Activated CD4-positive, alpha-beta T cell treated with anti-CD3 and anti-CD28 coated beads for 36 hours (primary cell): ENCODE results near the gene HOXC12. TPM values are rescaled to one million over a fixed set of nuclear protein-coding genes. Genes with fewer than 3 reads are reported as not detected.
A peak's percentile ranks its signal among the peaks of the same experiment; 100 is the strongest.

Source experiments
- ATAC-seq: fragments of 200-7000 bp; cut with Tn5 transposase; one replicate; pipeline ENCODE4 v1.10.0; 2021; ENCODE audit warnings: mild to moderate bottlenecking, moderate library complexity
- CTCF ChIA-PET: fragments of 350-600 bp; sonication (Branson Sonifier 250); formaldehyde crosslinking; loops from one replicate; lab custom pipeline; 2021; ENCODE audit warnings: antibody characterized with exemption; lab: Charles Lee
- POLR2A ChIA-PET: fragments of 350-600 bp; sonication (Branson Sonifier 250); formaldehyde crosslinking; loops from one replicate; lab custom pipeline; 2021; ENCODE audit warnings: antibody characterized with exemption, inconsistent platforms; lab: Charles Lee
- DNase-seq: peaks from one replicate; pipeline ENCODE4 v3.0.0-alpha.2; 2020
- H3K27ac Mint-ChIP-seq: one replicate; pipeline ENCODE4 v1.8.0; 2021; ENCODE audit warnings: mixed read lengths
- H3K27me3 Mint-ChIP-seq: one replicate; pipeline ENCODE4 v1.8.0; 2021; ENCODE audit warnings: mixed read lengths
- H3K36me3 Mint-ChIP-seq: one replicate; pipeline ENCODE4 v1.8.0; 2021; ENCODE audit warnings: low read depth, mixed read lengths
- H3K4me1 Mint-ChIP-seq: one replicate; pipeline ENCODE4 v1.8.0; 2021; ENCODE audit warnings: mixed read lengths
- H3K4me3 Mint-ChIP-seq: one replicate; pipeline ENCODE4 v1.8.0; 2021; ENCODE audit warnings: mild to moderate bottlenecking, moderate library complexity, mixed read lengths
- H3K9me3 Mint-ChIP-seq: one replicate; pipeline ENCODE4 v1.8.0; 2021; ENCODE audit warnings: low read depth, mixed read lengths
- intact Hi-C, 2 experiments: fragments of 100-400 bp; cut with DNase I in 1 of 2; cut with micrococcal nuclease in 1 of 2; formaldehyde crosslinking; loops; one replicate each; pipeline versions ENCODE4 v1.14.2 to v1.15.1; 2022 to 2024; cut with DNase I, micrococcal nuclease
- total RNA-seq, 2 experiments: library from RNA; stranded (reverse); gene quantifications; one replicate each; pipeline ENCODE4 v1.2.3, GENCODE V29; 2021

The HOXC12 gene
- total RNA-seq, 2 experiments from 2014 or later = not detected

DNA sequence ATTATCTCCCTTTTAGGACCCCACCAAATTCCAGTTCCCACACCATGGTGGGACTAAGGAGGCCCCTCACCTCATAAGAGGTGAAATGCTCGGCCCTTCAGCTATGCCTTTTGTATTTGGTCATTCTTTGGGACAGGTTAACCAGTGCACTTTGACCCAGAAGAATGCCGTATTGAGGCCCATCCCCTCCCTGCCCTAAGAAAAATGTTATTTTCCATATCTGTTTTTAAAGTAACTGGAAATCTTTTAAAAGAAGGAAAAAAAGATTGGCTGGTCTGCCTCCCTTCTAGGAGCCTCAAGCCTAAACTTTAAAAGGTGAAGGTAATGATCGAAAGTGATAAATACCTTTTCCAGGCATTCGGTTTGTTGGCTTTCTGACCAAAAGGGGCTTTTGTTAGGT is 21.8 kb upstream of the HOXC12 start:
- ChIA-PET CTCF (no interaction called here), POLR2A (interaction anchor here (0.6 kb wide), 1 partner anchor 202 kb away, joined by 7 read pairs; no protein-coding TSS in a partner anchor)
- Mint-ChIP-seq H3K27me3 (peaks cover 85% of the 10 kb centered on the region), H3K27ac (no peak overlapping the region), H3K4me3 (no peak overlapping the region), H3K36me3 (no peaks in the 10 kb centered on the region), H3K9me3 (no peaks in the 10 kb centered on the region), H3K4me1 (peaks cover 9% of the 10 kb centered on the region)
- ATAC-seq (no peak), DNase-seq (no peak)
- intact Hi-C loops = no loop called here

DNA sequence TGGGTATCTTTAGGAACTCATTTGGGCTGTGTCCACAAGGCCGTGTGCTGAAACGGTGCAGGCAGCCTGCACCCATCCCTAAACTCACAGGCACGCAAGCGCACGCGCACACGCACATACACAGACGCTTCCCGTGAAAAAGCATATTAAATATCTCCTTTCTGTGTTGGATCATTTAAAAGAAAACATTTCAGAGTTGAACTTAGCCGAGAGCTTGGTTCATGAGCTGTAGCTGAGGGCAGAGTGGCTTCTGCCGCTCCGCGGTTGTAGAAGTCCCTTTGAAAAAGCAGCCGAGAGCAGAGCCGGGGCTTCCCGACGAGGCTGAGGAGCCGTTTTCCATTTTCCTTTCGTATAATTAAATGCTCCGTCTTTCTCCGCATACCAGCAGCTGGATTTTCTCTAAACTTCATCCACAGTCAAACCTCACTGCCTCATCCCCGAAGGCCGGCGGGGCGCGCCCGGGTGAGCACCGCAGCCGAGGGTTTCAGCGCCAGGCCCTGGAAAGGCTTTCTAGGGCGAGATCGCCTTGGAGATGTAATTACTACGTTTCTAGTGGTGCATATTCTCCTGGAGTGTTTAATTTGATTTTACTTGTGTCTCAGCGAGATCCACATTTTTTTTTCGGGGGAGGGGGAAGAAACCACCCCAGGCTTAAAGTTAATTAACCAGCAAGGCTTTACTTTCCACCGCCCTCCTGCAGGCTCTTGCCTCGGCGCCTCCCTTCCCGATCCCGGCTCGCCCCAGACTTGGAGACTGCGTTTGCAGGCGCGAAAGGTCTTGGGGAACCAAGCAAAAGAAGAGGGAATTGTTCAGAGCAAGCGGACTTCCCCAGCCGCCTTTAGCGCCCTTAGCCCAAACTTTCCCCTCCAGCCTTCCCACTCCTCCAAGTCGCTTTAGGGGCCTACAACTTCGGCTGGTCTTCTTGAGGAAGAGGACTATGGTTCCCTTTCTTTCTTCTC is 19.0 kb upstream of the HOXC12 start:
- no peak for DNase-seq
- H3K4me3 Mint-ChIP-seq = no peak overlapping the region
- POLR2A ChIA-PET = no interaction called here
- H3K36me3 Mint-ChIP-seq = no peaks in the 10 kb centered on the region
- H3K4me1 Mint-ChIP-seq = peaks cover 10% of the 10 kb centered on the region
- H3K27ac Mint-ChIP-seq = no peak overlapping the region
- intact Hi-C loops = loop anchor here (2.0 to 5.0 kb wide), 3 partner anchors 15 to 37 kb away; partner anchors contain the start of genes HOTAIR (in 2 of the 2) and HOXC11 (in 2 of the 2)
- CTCF ChIA-PET = interaction anchor here (0.7 to 0.8 kb wide), 2 partner anchors 72 to 99 kb away, joined by 3 to 4 read pairs; no protein-coding TSS in a partner anchor
- no peaks in the 10 kb centered on the region for H3K9me3 Mint-ChIP-seq
- no peak for ATAC-seq
- H3K27me3 Mint-ChIP-seq = peaks cover 78% of the 10 kb centered on the region

DNA sequence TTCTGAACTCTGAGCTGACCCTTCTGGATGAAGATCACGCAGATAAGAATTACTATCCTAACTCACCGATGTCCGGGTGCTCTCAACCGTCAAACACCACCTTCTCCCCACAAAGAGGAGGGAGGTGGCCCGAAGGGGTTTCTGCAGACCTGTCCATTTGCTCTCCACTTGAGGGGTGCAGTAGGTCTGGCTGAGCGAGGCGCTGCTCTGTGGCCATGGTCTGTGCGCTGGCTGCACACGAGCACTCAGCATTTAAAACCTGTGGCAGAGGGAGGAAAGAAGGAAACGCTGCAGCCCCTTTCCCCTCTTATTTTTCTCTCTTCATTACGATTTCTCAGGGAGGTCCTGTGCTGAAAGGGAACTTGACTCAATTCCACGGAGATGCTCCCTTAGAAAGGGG is 17.6 kb upstream of the HOXC12 start:
- ATAC-seq (no peak), DNase-seq (no peak)
- Mint-ChIP-seq H3K27ac (no peak overlapping the region), H3K36me3 (no peaks in the 10 kb centered on the region), H3K4me3 (no peak overlapping the region), H3K4me1 (peaks cover 10% of the 10 kb centered on the region), H3K27me3 (peaks cover 82% of the 10 kb centered on the region), H3K9me3 (no peaks in the 10 kb centered on the region)
- intact Hi-C loops = loop anchor here (2.0 to 5.0 kb wide), 2 partner anchors 14 to 35 kb away; partner anchors contain the start of genes HOTAIR (in 2 of the 2) and HOXC11 (in 2 of the 2)
- CTCF ChIA-PET = interaction anchor here (0.9 kb wide), 1 partner anchor 69 kb away, joined by 3 read pairs; no protein-coding TSS in a partner anchor
- POLR2A ChIA-PET = no interaction called here

DNA sequence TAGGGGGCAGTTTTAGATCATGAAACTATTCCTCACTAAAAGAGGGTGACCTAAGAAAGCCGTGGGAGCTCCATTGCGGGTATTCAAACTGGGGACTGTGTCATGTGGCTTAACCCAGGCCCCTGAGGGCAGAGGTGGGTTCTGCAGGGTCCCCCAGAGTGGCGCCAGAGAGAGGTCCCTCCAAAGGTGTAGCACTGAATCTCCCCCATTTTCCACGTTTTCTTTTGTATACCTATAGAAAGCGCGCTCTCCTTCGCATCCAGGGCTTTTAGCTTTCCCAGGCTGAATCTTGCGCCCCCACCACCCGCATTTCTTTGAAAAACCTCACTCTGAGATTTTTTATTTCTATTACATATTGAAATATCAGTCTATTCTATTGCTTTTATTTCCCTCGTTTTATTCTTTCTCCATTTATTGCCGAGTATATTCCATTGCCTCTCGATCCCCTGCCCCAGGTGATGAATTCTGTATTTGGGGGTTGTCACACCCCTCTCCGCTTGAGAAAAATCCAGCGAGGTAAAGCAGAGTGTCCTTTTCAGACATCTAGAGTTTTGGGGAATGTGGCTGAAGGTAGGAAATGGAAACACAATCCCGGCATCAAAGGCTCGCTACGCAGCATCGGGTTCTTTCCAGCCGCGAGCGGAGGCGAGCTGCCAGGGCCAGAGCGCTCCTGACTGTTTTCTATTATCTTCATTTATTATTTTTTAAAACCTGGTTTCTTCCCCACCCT is 16.9 kb upstream of the HOXC12 start:
- intact Hi-C loops = loop anchor here (2.0 to 5.0 kb wide), 2 partner anchors 13 to 35 kb away; partner anchors contain the start of genes HOTAIR (in 2 of the 2) and HOXC11 (in 2 of the 2)
- no peaks in the 10 kb centered on the region for H3K9me3 Mint-ChIP-seq
- ChIA-PET CTCF (interaction anchor here (0.6 to 0.9 kb wide), 2 partner anchors 15 to 68 kb away, joined by 3 read pairs; no protein-coding TSS in a partner anchor), POLR2A (no interaction called here)
- peaks cover 80% of the 10 kb centered on the region for H3K27me3 Mint-ChIP-seq
- no peak overlapping the region for H3K27ac Mint-ChIP-seq
- H3K4me3 Mint-ChIP-seq = no peak overlapping the region
- no peaks in the 10 kb centered on the region for H3K36me3 Mint-ChIP-seq
- DNase-seq (no peak), ATAC-seq (no peak)
- H3K4me1 Mint-ChIP-seq = peaks cover 10% of the 10 kb centered on the region

DNA sequence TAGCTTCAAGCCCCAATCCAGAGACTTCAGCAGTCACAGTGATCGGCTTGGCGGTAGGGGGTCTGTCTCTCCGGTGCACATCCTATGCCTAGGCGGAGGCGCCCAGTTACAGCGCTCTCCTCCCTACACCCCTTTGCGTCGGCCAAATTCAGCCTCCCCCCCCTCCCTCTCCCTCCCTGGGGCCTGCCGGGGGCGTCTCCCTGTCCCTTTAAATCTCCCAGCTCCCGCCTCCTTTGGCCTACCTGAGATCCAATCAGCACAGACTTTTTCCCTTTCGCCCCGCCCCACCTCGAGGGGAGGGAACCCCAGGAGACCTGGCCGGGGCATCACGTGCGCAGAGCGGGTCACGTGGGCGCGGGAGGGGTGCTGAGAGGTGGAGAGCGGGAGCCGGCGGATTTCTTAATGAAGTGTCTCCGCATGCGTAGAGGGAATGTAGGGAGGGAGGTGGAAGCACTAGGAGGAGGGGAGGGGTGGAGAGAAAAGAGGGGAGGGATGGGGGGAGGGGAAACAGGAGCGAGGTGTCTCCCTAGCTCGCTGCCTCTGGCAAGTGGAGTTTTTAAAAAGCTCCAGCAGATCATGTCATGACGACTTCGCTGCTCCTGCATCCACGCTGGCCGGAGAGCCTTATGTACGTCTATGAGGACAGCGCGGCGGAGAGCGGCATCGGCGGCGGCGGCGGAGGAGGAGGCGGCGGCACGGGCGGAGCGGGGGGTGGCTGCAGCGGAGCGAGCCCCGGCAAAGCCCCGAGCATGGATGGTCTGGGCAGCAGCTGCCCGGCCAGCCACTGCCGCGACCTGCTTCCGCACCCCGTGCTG is 16.2 kb upstream of the HOXC12 start, which contains the start of gene HOXC13:
Gene HOXC13 (plus strand): TSS at position 506 of the 815 bp plus-strand sequence. CDS start 76 bp downstream, at position 582.
- peaks cover 10% of the 10 kb centered on the region for H3K4me1 Mint-ChIP-seq
- intact Hi-C loops = loop anchor here (5.0 kb wide), 1 partner anchor 34 kb away; the partner anchor contains the start of genes HOTAIR (in 2 of the 2) and HOXC11 (in 2 of the 2)
- no peaks in the 10 kb centered on the region for H3K36me3 Mint-ChIP-seq
- DNase-seq (peak; percentile 80), ATAC-seq (peak; percentile 85)
- H3K4me3 Mint-ChIP-seq = no peak within 1 kb of the TSS
- H3K27ac Mint-ChIP-seq = no peak within 1 kb of the TSS
- no peaks in the 10 kb centered on the region for H3K9me3 Mint-ChIP-seq
- CTCF ChIA-PET = interaction anchor here (0.6 kb wide), 2 partner anchors 15 to 135 kb away, joined by 3 read pairs; no protein-coding TSS in a partner anchor
- peaks cover 79% of the 10 kb centered on the region for H3K27me3 Mint-ChIP-seq
- POLR2A ChIA-PET = no interaction called here

DNA sequence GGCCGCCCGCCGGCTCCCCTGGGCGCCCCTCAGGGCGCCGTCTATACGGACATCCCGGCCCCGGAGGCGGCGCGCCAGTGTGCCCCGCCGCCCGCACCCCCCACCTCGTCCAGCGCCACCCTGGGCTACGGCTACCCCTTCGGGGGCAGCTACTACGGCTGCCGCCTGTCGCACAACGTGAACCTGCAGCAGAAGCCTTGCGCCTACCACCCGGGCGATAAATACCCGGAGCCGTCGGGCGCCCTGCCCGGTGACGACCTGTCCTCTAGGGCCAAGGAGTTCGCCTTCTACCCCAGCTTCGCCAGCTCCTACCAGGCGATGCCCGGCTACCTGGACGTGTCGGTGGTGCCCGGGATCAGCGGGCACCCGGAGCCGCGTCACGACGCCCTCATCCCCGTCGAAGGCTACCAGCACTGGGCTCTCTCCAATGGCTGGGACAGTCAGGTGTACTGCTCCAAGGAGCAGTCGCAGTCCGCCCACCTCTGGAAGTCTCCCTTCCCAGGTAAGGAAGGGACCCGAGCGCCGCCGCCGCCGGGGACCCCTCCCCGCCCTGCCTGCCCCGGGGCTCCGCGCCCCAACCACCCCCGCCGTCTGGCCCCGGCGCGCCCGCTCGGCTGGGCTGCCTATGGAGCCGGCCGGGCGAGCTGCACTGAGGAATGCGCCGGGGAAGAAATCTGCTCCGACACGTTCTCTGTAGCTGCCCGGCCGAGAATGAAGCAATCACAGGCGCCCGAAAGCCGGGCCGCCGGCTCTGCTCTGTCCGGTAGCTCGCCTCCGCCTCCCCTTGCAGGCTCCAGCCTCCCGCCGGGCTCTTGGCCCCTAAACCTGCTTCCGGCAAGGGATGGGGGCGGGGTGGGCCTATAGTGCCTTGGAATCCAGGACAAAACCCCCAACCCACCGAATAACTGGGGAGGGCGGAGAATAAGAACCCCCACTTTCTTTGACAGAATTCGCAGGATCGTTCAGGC is 15.3 kb upstream of the HOXC12 start:
- intact Hi-C loops = loop anchor here (5.0 kb wide), 1 partner anchor 33 kb away; the partner anchor contains the start of genes HOTAIR (in 2 of the 2) and HOXC11 (in 2 of the 2)
- no peak overlapping the region for H3K27ac Mint-ChIP-seq
- H3K4me1 Mint-ChIP-seq = peaks cover 10% of the 10 kb centered on the region
- POLR2A ChIA-PET = no interaction called here
- DNase-seq = no peak
- CTCF ChIA-PET = interaction anchor here (0.6 to 1.3 kb wide), 3 partner anchors 8 to 134 kb away, joined by 3 read pairs; no protein-coding TSS in a partner anchor
- H3K4me3 Mint-ChIP-seq = no peak overlapping the region
- H3K9me3 Mint-ChIP-seq = no peaks in the 10 kb centered on the region
- H3K27me3 Mint-ChIP-seq = peaks cover 79% of the 10 kb centered on the region
- no peak for ATAC-seq
- H3K36me3 Mint-ChIP-seq = no peaks in the 10 kb centered on the region

DNA sequence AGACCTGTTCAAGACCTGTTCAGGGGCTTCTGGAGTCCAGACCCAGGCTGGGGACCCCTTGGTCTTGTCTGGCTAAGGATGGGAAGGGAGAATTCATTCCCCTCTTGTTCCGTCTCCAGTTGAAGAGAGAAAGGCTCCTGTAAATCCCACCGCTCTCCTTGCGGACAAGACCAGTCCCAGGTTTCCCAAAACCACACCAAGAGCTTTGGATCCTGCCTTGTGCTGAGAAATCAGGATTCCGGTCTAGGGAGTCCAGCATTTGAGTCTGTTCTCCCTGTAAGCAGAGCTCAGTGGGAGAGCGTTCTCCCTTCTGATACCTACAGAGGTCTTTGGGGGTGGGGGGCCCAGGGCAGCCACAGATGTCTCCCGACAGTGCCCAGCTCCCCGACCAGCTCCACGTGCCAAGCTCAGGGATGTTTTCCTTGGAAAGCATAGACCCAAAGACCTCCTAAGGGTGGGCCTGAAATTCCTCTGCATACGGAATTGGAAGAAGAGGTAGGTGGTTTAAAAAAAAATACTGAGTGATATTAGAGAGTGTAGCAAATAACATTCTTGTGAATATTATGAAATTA is 14.2 kb upstream of the HOXC12 start:
- no peak overlapping the region for H3K4me3 Mint-ChIP-seq
- ChIA-PET POLR2A (no interaction called here), CTCF (interaction anchor here (1.0 to 2.9 kb wide), 3 partner anchors 9 to 72 kb away, joined by 3 to 14 read pairs (median 3); no protein-coding TSS in a partner anchor)
- peaks cover 81% of the 10 kb centered on the region for H3K27me3 Mint-ChIP-seq
- no peaks in the 10 kb centered on the region for H3K9me3 Mint-ChIP-seq
- intact Hi-C loops = no loop called here
- H3K4me1 Mint-ChIP-seq = peaks cover 5% of the 10 kb centered on the region
- H3K27ac Mint-ChIP-seq = no peak overlapping the region
- no peak for ATAC-seq
- no peaks in the 10 kb centered on the region for H3K36me3 Mint-ChIP-seq
- no peak for DNase-seq

DNA sequence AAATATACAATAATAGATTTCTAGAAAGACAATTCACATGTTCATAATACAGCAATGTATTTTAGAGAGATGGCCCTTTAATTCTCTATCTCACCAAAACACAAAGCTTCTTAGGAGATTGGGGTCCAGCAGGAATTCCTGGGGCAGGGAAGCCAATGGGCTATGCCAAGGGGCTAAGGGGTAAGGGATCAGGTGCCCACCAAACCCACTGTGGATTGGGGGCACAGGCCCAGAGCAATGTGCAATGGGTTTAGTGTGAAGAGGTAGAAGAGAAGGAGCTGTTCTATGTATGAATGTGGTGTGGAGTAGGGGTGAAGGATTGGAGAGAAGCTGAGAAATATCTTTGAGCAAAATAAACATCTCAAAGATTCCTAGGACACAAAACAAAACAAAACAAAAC is 13.5 kb upstream of the HOXC12 start:
- H3K4me3 Mint-ChIP-seq = no peak overlapping the region
- peaks cover 81% of the 10 kb centered on the region for H3K27me3 Mint-ChIP-seq
- DNase-seq (no peak), ATAC-seq (no peak)
- POLR2A ChIA-PET = no interaction called here
- H3K27ac Mint-ChIP-seq = no peak overlapping the region
- H3K4me1 Mint-ChIP-seq = peaks cover 2% of the 10 kb centered on the region
- no peaks in the 10 kb centered on the region for H3K36me3 Mint-ChIP-seq
- no peaks in the 10 kb centered on the region for H3K9me3 Mint-ChIP-seq
- CTCF ChIA-PET = interaction anchor here (0.5 to 2.9 kb wide), 3 partner anchors 12 to 71 kb away, joined by 3 to 14 read pairs (median 3); no protein-coding TSS in a partner anchor
- intact Hi-C loops = no loop called here

DNA sequence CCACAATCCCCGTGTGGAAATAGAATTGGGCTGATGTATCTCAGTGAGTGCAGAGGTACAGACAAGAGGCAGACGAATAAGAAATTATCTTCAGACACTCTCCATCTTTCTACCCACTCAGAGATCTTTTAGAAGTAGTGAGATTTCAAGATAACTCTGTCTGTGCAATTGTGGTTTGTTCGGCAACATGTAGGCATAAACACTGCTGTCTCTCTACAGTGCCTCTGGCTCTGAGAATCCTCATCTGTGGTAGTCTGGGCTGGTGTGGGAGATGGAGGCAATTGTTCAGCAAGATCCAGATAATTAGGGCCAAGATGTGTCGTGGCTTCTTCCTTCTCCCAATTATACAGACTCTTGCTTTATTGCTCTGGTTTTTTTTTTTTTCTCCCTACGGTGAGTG is 13.0 kb upstream of the HOXC12 start:
- no peaks in the 10 kb centered on the region for H3K9me3 Mint-ChIP-seq
- POLR2A ChIA-PET = no interaction called here
- H3K4me3 Mint-ChIP-seq = no peak overlapping the region
- ATAC-seq (no peak), DNase-seq (no peak)
- intact Hi-C loops = no loop called here
- H3K27me3 Mint-ChIP-seq = peaks cover 80% of the 10 kb centered on the region
- CTCF ChIA-PET = interaction anchor here (0.6 to 2.9 kb wide), 2 partner anchors 11 to 247 kb away, joined by 3 to 14 read pairs; no protein-coding TSS in a partner anchor
- no peaks in the 10 kb centered on the region for H3K36me3 Mint-ChIP-seq
- peaks cover 2% of the 10 kb centered on the region for H3K4me1 Mint-ChIP-seq
- H3K27ac Mint-ChIP-seq = no peak overlapping the region
